ENCODE data around the gene SOD3. TPM values are rescaled to one million over a fixed set of nuclear protein-coding genes. Genes with fewer than 3 reads are reported as not detected.

The SOD3 gene
- total RNA-seq, 4 donors from 2014 or later: 18.4 to 55.8 (median 23.3) TPM

GRCh38 chr4:24835696-24836095 lies 40.3 kb downstream of the SOD3 start:
- Histone ChIP-seq H3K9me3 (no peaks in the 10 kb centered on the region), H3K4me1 (no peaks in the 10 kb centered on the region), H3K36me3 (peaks cover 31% of the 10 kb centered on the region), H3K4me3 (no peak overlapping the region), H3K27me3 (no peaks in the 10 kb centered on the region), H3K27ac (no peak overlapping the region)
- no peak for DNase-seq (ENCODE audit: low spot score in 2 of 2)
- TF ChIP-seq EP300 (IDR thresholded peaks at IDR 0.05) (no peak), CTCF (IDR thresholded peaks at IDR 0.05) (no peak), POLR2A (IDR thresholded peaks at IDR 0.05) (no peak), POLR2AphosphoS5 (IDR thresholded peaks at IDR 0.05) (no peak)
- 92% methylated on average over 4 of the region's 4 CpGs for WGBS

- DNase-seq (ENCODE audit: low spot score in 2 of 2): no peak
- H3K4me1 ChIP-seq: no peaks in the 10 kb centered on the region
- H3K9me3 ChIP-seq: no peaks in the 10 kb centered on the region
- H3K27ac ChIP-seq: no peak overlapping the region
- H3K27me3 ChIP-seq: no peaks in the 10 kb centered on the region
- 70% methylated on average over 6 of the region's 6 CpGs for WGBS
- H3K4me3 ChIP-seq: no peak overlapping the region
- no peak for TF ChIP-seq CTCF (IDR thresholded peaks at IDR 0.05)
- TF ChIP-seq EP300 (IDR thresholded peaks at IDR 0.05): no peak
- no peak for TF ChIP-seq POLR2A (IDR thresholded peaks at IDR 0.05)
- no peak for TF ChIP-seq POLR2AphosphoS5 (IDR thresholded peaks at IDR 0.05)
- peaks cover 20% of the 10 kb centered on the region for H3K36me3 ChIP-seq
These were observed 41.4 kb downstream of the SOD3 start for GRCh38 chr4:24836661-24837242.

GRCh38 chr4:24837336-24837735 lies 42.0 kb downstream of the SOD3 start:
- Histone ChIP-seq H3K4me1 (no peaks in the 10 kb centered on the region), H3K4me3 (no peak overlapping the region), H3K36me3 (peaks cover 20% of the 10 kb centered on the region), H3K27me3 (no peaks in the 10 kb centered on the region), H3K27ac (no peak overlapping the region), H3K9me3 (no peaks in the 10 kb centered on the region)
- 71% methylated on average over 7 of the region's 7 CpGs for WGBS
- TF ChIP-seq CTCF (IDR thresholded peaks at IDR 0.05) (no peak), POLR2AphosphoS5 (IDR thresholded peaks at IDR 0.05) (no peak)
- DNase-seq (ENCODE audit: low spot score in 2 of 2): no peak

- DNase-seq (ENCODE audit: low spot score in 2 of 2): no peak
- H3K27ac ChIP-seq: no peak overlapping the region
- no peak for TF ChIP-seq POLR2A (IDR thresholded peaks at IDR 0.05)
- no peak for TF ChIP-seq POLR2AphosphoS5 (IDR thresholded peaks at IDR 0.05)
- no peak for TF ChIP-seq EP300 (IDR thresholded peaks at IDR 0.05)
- TF ChIP-seq CTCF (IDR thresholded peaks at IDR 0.05): no peak
- H3K4me1 ChIP-seq: no peaks in the 10 kb centered on the region
- H3K4me3 ChIP-seq: no peak overlapping the region
- no peaks in the 10 kb centered on the region for H3K27me3 ChIP-seq
- peaks cover 20% of the 10 kb centered on the region for H3K36me3 ChIP-seq
- WGBS: 80% methylated on average over 5 of the region's 5 CpGs
- H3K9me3 ChIP-seq: no peaks in the 10 kb centered on the region
These were observed 42.4 kb downstream of the SOD3 start for GRCh38 chr4:24837781-24838180.

- H3K9me3 ChIP-seq: no peaks in the 10 kb centered on the region
- peaks cover 6% of the 10 kb centered on the region for H3K36me3 ChIP-seq
- H3K27me3 ChIP-seq: no peaks in the 10 kb centered on the region
- 67% methylated on average over 5 of the region's 5 CpGs for WGBS
- H3K27ac ChIP-seq: no peak overlapping the region
- no peaks in the 10 kb centered on the region for H3K4me1 ChIP-seq
- no peak for DNase-seq (ENCODE audit: low spot score in 2 of 2)
- TF ChIP-seq POLR2AphosphoS5 (IDR thresholded peaks at IDR 0.05) (no peak), POLR2A (IDR thresholded peaks at IDR 0.05) (no peak), CTCF (IDR thresholded peaks at IDR 0.05) (no peak), EP300 (IDR thresholded peaks at IDR 0.05) (no peak)
- no peak overlapping the region for H3K4me3 ChIP-seq
These were observed 45.0 kb downstream of the SOD3 start for GRCh38 chr4:24840362-24840761.

Data from suprapubic skin (tissue), 4 donors.